ENCODE data around the gene SRPX2.

DNA sequence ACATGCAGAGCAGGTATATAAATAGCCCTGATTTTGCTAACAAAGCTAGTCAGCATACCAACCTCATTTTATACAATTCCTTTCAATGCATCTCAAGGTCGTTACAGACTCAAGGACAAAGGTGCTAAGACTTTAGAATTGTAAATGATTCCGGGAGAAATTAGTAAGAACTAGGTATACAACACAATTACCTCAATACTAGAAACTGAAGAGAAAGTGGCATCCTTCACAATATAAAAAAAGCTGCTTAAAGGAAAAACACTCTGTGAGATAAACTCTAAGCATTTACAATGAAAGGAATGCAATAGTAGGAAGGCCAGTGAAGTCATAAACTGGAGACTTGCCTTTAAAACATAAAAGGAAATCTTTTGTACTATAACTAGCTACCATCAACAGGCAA lies 47.4 kb upstream of the SRPX2 start:
- TF ChIP-seq, protein P1, sequence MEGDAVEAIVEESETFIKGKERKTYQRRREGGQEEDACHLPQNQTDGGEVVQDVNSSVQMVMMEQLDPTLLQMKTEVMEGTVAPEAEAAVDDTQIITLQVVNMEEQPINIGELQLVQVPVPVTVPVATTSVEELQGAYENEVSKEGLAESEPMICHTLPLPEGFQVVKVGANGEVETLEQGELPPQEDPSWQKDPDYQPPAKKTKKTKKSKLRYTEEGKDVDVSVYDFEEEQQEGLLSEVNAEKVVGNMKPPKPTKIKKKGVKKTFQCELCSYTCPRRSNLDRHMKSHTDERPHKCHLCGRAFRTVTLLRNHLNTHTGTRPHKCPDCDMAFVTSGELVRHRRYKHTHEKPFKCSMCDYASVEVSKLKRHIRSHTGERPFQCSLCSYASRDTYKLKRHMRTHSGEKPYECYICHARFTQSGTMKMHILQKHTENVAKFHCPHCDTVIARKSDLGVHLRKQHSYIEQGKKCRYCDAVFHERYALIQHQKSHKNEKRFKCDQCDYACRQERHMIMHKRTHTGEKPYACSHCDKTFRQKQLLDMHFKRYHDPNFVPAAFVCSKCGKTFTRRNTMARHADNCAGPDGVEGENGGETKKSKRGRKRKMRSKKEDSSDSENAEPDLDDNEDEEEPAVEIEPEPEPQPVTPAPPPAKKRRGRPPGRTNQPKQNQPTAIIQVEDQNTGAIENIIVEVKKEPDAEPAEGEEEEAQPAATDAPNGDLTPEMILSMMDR (IDR thresholded peaks at IDR 0.05): no peak
- no peak for TF ChIP-seq POLR2A (IDR thresholded peaks at IDR 0.05)
- TF ChIP-seq EP300 (IDR thresholded peaks at IDR 0.05): no peak
